ENCODE data around the gene TM2D1.

DNA sequence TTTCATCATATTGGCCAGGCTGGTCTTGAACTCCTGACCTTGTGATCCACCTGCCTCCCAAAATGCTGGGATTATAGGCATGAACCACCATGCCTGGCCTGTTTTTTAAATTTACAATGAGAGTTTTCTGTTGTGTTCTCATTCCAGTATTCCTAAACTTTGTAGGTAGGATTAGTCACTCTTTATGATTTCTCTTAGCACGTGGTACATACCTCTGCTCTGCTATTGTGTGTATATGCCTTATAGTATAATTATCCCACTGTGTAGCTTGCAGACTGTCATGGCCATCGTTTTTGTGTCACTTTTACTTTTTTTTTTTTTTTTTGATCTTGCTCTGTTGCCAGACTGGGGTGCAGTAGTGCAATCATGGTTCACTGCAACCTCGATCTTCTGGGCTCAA lies 31.8 kb upstream of the TM2D1 start:
- no peak for TF ChIP-seq POLR2A (IDR thresholded peaks at IDR 0.05; ENCODE audit: extremely low read depth, insufficient read length)
- TF ChIP-seq, protein P1, sequence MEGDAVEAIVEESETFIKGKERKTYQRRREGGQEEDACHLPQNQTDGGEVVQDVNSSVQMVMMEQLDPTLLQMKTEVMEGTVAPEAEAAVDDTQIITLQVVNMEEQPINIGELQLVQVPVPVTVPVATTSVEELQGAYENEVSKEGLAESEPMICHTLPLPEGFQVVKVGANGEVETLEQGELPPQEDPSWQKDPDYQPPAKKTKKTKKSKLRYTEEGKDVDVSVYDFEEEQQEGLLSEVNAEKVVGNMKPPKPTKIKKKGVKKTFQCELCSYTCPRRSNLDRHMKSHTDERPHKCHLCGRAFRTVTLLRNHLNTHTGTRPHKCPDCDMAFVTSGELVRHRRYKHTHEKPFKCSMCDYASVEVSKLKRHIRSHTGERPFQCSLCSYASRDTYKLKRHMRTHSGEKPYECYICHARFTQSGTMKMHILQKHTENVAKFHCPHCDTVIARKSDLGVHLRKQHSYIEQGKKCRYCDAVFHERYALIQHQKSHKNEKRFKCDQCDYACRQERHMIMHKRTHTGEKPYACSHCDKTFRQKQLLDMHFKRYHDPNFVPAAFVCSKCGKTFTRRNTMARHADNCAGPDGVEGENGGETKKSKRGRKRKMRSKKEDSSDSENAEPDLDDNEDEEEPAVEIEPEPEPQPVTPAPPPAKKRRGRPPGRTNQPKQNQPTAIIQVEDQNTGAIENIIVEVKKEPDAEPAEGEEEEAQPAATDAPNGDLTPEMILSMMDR (IDR thresholded peaks at IDR 0.05; ENCODE audit: low read depth, low read length), result no peak
- TF ChIP-seq, protein P2, sequence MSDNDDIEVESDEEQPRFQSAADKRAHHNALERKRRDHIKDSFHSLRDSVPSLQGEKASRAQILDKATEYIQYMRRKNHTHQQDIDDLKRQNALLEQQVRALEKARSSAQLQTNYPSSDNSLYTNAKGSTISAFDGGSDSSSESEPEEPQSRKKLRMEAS (IDR thresholded peaks at IDR 0.05; ENCODE audit: low read depth, low read length), result no peak
